H1 (cell line): Measurements from ENCODE around the gene PTPRD. TPM values are rescaled to one million over a fixed set of nuclear protein-coding genes. Genes with fewer than 3 reads are reported as not detected.

Experiments used
- CTCF ChIA-PET: fragments of 300-600 bp; sonication (Branson Sonifier 250); formaldehyde crosslinking; loops from one replicate; lab custom pipeline; 2021; ENCODE audit not compliant: partially characterized antibody; lab: Charles Lee
- POLR2A ChIA-PET: fragments of 300-600 bp; sonication (Branson Sonifier 250); formaldehyde crosslinking; loops from one replicate; lab custom pipeline; 2021; ENCODE audit warnings: inconsistent platforms; ENCODE audit not compliant: partially characterized antibody; lab: Charles Lee
- DNase-seq, 2 experiments: peaks; one replicate each; pipeline versions ENCODE4 v3.0.0 to v3.0.0-alpha.2; 2010 to 2022; ENCODE audit warnings: low spot score in 2 of 2, low read depth in 1 of 2, mixed read lengths in 1 of 2
- FAIRE-seq: peaks from 2 replicates; lab custom pipeline; 2011; peaks lifted over from hg19 to GRCh38; lab: Jason Lieb, UNC
- H2AFZ ChIP-seq: 2 replicates; pipeline ENCODE4 v1.8.1; 2012; ENCODE audit warnings: low read length, inconsistent platforms
- H2AK5ac ChIP-seq: 2 replicates; pipeline ENCODE4 v1.6.1; 2013; ENCODE audit warnings: low read depth, low read length
- H2BK120ac ChIP-seq: replicated peaks from 2 replicates; pipeline ENCODE3; 2013; ENCODE audit warnings: low read depth, low read length, inconsistent platforms
- H2BK12ac ChIP-seq: 2 replicates; pipeline ENCODE4 v1.6.1; 2013; ENCODE audit warnings: low read depth, low read length
- H2BK15ac ChIP-seq: 2 replicates; pipeline ENCODE4 v1.6.1; 2013; ENCODE audit warnings: low read length
- H2BK20ac ChIP-seq: 2 replicates; pipeline ENCODE4 v1.6.1; 2013; ENCODE audit warnings: low read length
- H2BK5ac ChIP-seq: 2 replicates; pipeline ENCODE4 v1.6.1; 2013; ENCODE audit warnings: low read depth, low read length
- H3K14ac ChIP-seq: 2 replicates; pipeline ENCODE4 v1.6.1; 2013; ENCODE audit warnings: inconsistent platforms; ENCODE audit not compliant: insufficient read length
- H3K18ac ChIP-seq: 2 replicates; pipeline ENCODE4 v1.6.1; 2013; ENCODE audit warnings: low read length; ENCODE audit errors: extremely low read depth
- H3K23ac ChIP-seq: 2 replicates; pipeline ENCODE4 v1.6.1; 2013; ENCODE audit warnings: inconsistent platforms; ENCODE audit not compliant: insufficient read length
- H3K23me2 ChIP-seq: 2 replicates; pipeline ENCODE4 v1.6.1; 2013; ENCODE audit warnings: low read depth, low read length
- H3K27ac ChIP-seq: 2 replicates; pipeline ENCODE4 v1.6.1; 2011; ENCODE audit warnings: low read depth, low read length, inconsistent platforms
- H3K27me3 ChIP-seq, 4 experiments: replicated peaks in 1 of 4; 1 replicate in 1 of 4; 2 replicates in 3 of 4; pipeline versions ENCODE4 v1.6.1 to v1.8.1; 2011 to 2013; ENCODE audit warnings: low read length in 3 of 4, mild to moderate bottlenecking in 3 of 4, inconsistent platforms in 2 of 4, mixed read lengths in 2 of 4, moderate library complexity in 1 of 4; ENCODE audit not compliant: control insufficient read depth in 3 of 4, insufficient read depth in 3 of 4; ENCODE audit errors: extremely low read depth in 1 of 4
- H3K36me3 ChIP-seq, 4 experiments: 2 replicates each; pipeline versions ENCODE4 v1.6.1 to v1.8.1; 2011 to 2013; ENCODE audit warnings: mild to moderate bottlenecking in 4 of 4, low read length in 3 of 4, moderate library complexity in 2 of 4, control low read depth in 1 of 4, inconsistent platforms in 1 of 4; ENCODE audit not compliant: insufficient read depth in 4 of 4, control insufficient read depth in 2 of 4
- H3K4ac ChIP-seq: replicated peaks from 2 replicates; pipeline ENCODE3; 2013; ENCODE audit warnings: low read length, low read depth, mixed read lengths, inconsistent platforms; ENCODE audit not compliant: insufficient read length
- H3K4me1 ChIP-seq, 4 experiments: replicated peaks in 1 of 4; 1 replicate in 1 of 4; 2 replicates in 3 of 4; pipeline versions ENCODE4 v1.6.1 to v1.8.1; 2011 to 2013; ENCODE audit warnings: low read length in 3 of 4, inconsistent platforms in 2 of 4, mixed read lengths in 1 of 4; ENCODE audit not compliant: insufficient read depth in 4 of 4, control insufficient read depth in 3 of 4
- H3K4me2 ChIP-seq, 2 experiments: 2 replicates each; pipeline versions ENCODE4 v1.6.1 to v1.8.1; 2011 to 2013; ENCODE audit warnings: low read depth in 2 of 2, low read length in 2 of 2, control low read depth in 1 of 2, inconsistent platforms in 1 of 2, mild to moderate bottlenecking in 1 of 2; ENCODE audit not compliant: insufficient read depth in 1 of 2
- H3K4me3 ChIP-seq, 4 experiments: fragments of 200-600, 300-600 bp in 1 of 4; sonication (generic), shearing (Covaris generic), sonication (Bioruptor Twin) in 1 of 4; 2 replicates each; pipeline versions ENCODE4 v1.5.1 to v1.8.1; 2011 to 2016; ENCODE audit warnings: low read length in 4 of 4, low read depth in 3 of 4, control low read depth in 2 of 4, inconsistent platforms in 2 of 4, mild to moderate bottlenecking in 2 of 4, mixed read lengths in 1 of 4, moderate library complexity in 1 of 4; ENCODE audit not compliant: insufficient read depth in 2 of 4; ENCODE audit errors: extremely low read depth in 1 of 4
- H3K56ac ChIP-seq: replicated peaks from 2 replicates; pipeline ENCODE3; 2013; ENCODE audit warnings: low read depth, mild to moderate bottlenecking, mixed read lengths, low read length, inconsistent platforms; ENCODE audit not compliant: insufficient read length
- H3K79me1 ChIP-seq: 2 replicates; pipeline ENCODE4 v1.6.1; 2013; ENCODE audit warnings: low read depth, low read length, control low read depth
- H3K79me2 ChIP-seq, 2 experiments: 2 replicates each; pipeline versions ENCODE4 v1.6.1 to v1.8.1; 2012 to 2013; ENCODE audit warnings: low read length in 2 of 2, mild to moderate bottlenecking in 2 of 2, inconsistent platforms in 1 of 2; ENCODE audit not compliant: insufficient read depth in 2 of 2, control insufficient read depth in 1 of 2
- H3K9ac ChIP-seq, 4 experiments: replicated peaks in 1 of 4; 1 replicate in 1 of 4; 2 replicates in 3 of 4; pipeline versions ENCODE4 v1.6.1 to v1.8.1; 2011 to 2013; ENCODE audit warnings: low read depth in 3 of 4, low read length in 3 of 4, control low read depth in 2 of 4, mild to moderate bottlenecking in 2 of 4, moderate library complexity in 2 of 4, inconsistent platforms in 1 of 4; ENCODE audit errors: extremely low read depth in 1 of 4
- H3K9me3 ChIP-seq, 2 experiments: 2 replicates each; pipeline versions ENCODE4 v1.6.1 to v1.8.1; 2012 to 2013; ENCODE audit warnings: mild to moderate bottlenecking in 2 of 2, moderate library complexity in 2 of 2, control low read depth in 1 of 2, inconsistent platforms in 1 of 2, low read depth in 1 of 2, low read length in 1 of 2, mixed read lengths in 1 of 2; ENCODE audit not compliant: insufficient read depth in 2 of 2
- H4K20me1 ChIP-seq, 2 experiments: replicated peaks in 1 of 2; 2 replicates each; pipeline versions ENCODE3 to v1.8.1; 2011 to 2013; ENCODE audit warnings: inconsistent platforms in 2 of 2, low read length in 2 of 2, mild to moderate bottlenecking in 1 of 2; ENCODE audit not compliant: insufficient read depth in 2 of 2, control insufficient read depth in 1 of 2
- H4K5ac ChIP-seq: 2 replicates; pipeline ENCODE4 v1.6.1; 2013; ENCODE audit warnings: low read length, low read depth, mixed read lengths, inconsistent platforms; ENCODE audit not compliant: insufficient read length
- H4K8ac ChIP-seq: 2 replicates; pipeline ENCODE4 v1.8.0; 2013; ENCODE audit warnings: mild to moderate bottlenecking, moderate library complexity, low read length, inconsistent platforms; ENCODE audit not compliant: insufficient read depth; ENCODE audit errors: extremely low read depth
- H4K91ac ChIP-seq: replicated peaks from 2 replicates; pipeline ENCODE3; 2013; ENCODE audit warnings: low read length, mixed read lengths, inconsistent platforms; ENCODE audit not compliant: insufficient read length
- CBX8 ChIP-seq: fragments of 300-800, 300-1000 bp; sonication (generic); IDR thresholded peaks from 2 replicates; pipeline ENCODE4 v1.7.1; 2016; ENCODE audit warnings: low read depth, low read length, borderline replicate concordance
- CEBPB ChIP-seq: IDR thresholded peaks from 2 replicates; pipeline ENCODE4 v1.6.1; 2012; ENCODE audit warnings: low read depth, low read length
- CTBP2 ChIP-seq: IDR thresholded peaks from 2 replicates; pipeline ENCODE4 v1.7.0; 2011; ENCODE audit warnings: borderline replicate concordance, mild to moderate bottlenecking, moderate library complexity, mixed read lengths, low read length; ENCODE audit not compliant: insufficient read depth, insufficient read length
- EP300 ChIP-seq, 2 experiments: IDR thresholded peaks; 1 replicate in 1 of 2; 2 replicates in 1 of 2; pipeline ENCODE4 v1.6.1; 2011 to 2012; ENCODE audit warnings: low read depth in 2 of 2, low read length in 2 of 2, mild to moderate bottlenecking in 2 of 2, borderline replicate concordance in 1 of 2, inconsistent platforms in 1 of 2, moderate library complexity in 1 of 2
- EZH2 ChIP-seq: fragments of 200-600 bp; sonication (generic); IDR thresholded peaks from 2 replicates; pipeline ENCODE4 v1.7.1; 2012; ENCODE audit warnings: low read depth, mild to moderate bottlenecking, moderate library complexity, low read length, inconsistent platforms; ENCODE audit not compliant: severe bottlenecking
- GTF2F1 ChIP-seq: IDR thresholded peaks from 2 replicates; pipeline ENCODE4 v1.6.1; 2012; ENCODE audit warnings: low read depth, low read length, improper control_type of control experiment, borderline replicate concordance
- JUN ChIP-seq: IDR thresholded peaks from 2 replicates; pipeline ENCODE4 v1.6.1; 2011; ENCODE audit warnings: low read depth, mild to moderate bottlenecking, improper control_type of control experiment, low read length
- JUND ChIP-seq: IDR thresholded peaks from 2 replicates; pipeline ENCODE4 v1.6.1; 2011; ENCODE audit warnings: mild to moderate bottlenecking, improper control_type of control experiment, low read length
- RFX5 ChIP-seq: IDR thresholded peaks from 2 replicates; pipeline ENCODE4 v1.6.1; 2011; ENCODE audit warnings: low read depth, low read length, improper control_type of control experiment, borderline replicate concordance
- RXRA ChIP-seq: IDR thresholded peaks from 2 replicates; pipeline ENCODE4 v1.6.1; 2011; ENCODE audit warnings: low read depth, mild to moderate bottlenecking, low read length, moderate library complexity; ENCODE audit not compliant: insufficient read depth
- SIN3A ChIP-seq, 2 experiments: IDR thresholded peaks in 1 of 2; conservative IDR thresholded peaks in 1 of 2; 2 replicates each; pipeline ENCODE4 v1.6.1; 2011 to 2012; ENCODE audit warnings: low read length in 2 of 2, improper control_type of control experiment in 1 of 2, low read depth in 1 of 2, mild to moderate bottlenecking in 1 of 2
- SIX5 ChIP-seq: IDR thresholded peaks from 2 replicates; pipeline ENCODE4 v1.6.1; 2011; ENCODE audit warnings: mild to moderate bottlenecking, low read depth, low read length
- SP4 ChIP-seq: IDR thresholded peaks from 2 replicates; pipeline ENCODE4 v1.6.1; 2012; ENCODE audit warnings: low read length, inconsistent platforms
- TEAD4 ChIP-seq: IDR thresholded peaks from 2 replicates; pipeline ENCODE4 v1.6.1; 2012; ENCODE audit warnings: low read depth, low read length, inconsistent platforms, mixed read lengths
- WGBS, 2 experiments: shearing (Covaris generic) in 1 of 2; methylation state at CpG; one replicate each; pipeline versions ENCODE4 v1.1.6 to v1.1.7; 2013 to 2015; ENCODE audit warnings: low lambda C conversion rate in 2 of 2, mixed read lengths in 2 of 2, inconsistent platforms in 1 of 2, low coverage in 1 of 2, missing lambda C conversion rate in 1 of 2; ENCODE audit not compliant: insufficient replicate concordance in 2 of 2, insufficient coverage in 1 of 2, insufficient read length in 1 of 2; ENCODE audit errors: extremely low coverage in 1 of 2, missing lambda C conversion rate in 1 of 2; 5-methylcytosine and 5-hydroxymethylcytosine counted together
- polyA plus RNA-seq, 7 experiments: library from polyadenylated mRNA; depleted of rRNA in 3 of 7; stranded (reverse) in 5 of 7; unstranded in 2 of 7; fragments of >200 nt in 5 of 7; fragments of 200-250 nt in 2 of 7; gene quantifications; 1 replicate in 5 of 7; 2 replicates in 1 of 7; 4 replicates in 1 of 7; pipeline versions ENCODE4 v1.2.1 to v1.2.3, GENCODE V29; 2011 to 2013; ENCODE audit warnings: missing spikeins in 2 of 7, mixed read lengths in 2 of 7
- total RNA-seq: library from RNA; stranded (reverse); fragmentation: NEBNext Ultra II Directional; extraction: Animal tissue kit (Norgen Biotek cat#: 25700); gene quantifications from 2 replicates; pipeline ENCODE4 v1.2.1, GENCODE V29; 2021

PTPRD gene
- total and polyA plus RNA-seq, 2 of the 8 experiments (the other 6 are each of a cell fraction or from before 2014, with no cell fraction given): 17.2 to 77.0 TPM

DNA sequence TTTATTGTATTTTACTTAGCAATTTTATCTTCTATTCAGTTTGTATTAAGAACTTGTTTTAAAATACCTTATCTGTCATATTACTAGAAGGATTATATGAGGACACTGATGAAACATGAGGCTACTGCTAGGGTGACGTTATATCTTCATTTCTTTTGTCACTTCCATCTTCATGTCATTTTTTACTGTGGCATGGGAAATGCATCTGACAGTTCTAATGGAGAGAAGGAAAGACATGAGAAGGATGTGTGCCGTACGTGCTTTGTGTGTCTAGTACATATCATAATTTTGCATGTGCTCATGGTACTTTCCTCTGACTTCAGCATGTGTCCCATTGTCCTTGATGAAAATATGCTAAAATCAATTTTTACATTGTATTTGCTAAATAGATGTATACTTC, 258.2 kb downstream of the PTPRD start:
- H3K9me3 ChIP-seq: no peaks in the 10 kb centered on the region
- H3K18ac ChIP-seq: no peak overlapping the region
- no peak overlapping the region for H2AFZ ChIP-seq
- no peaks in the 10 kb centered on the region; a peak in 1 of 7 replicates for H3K4me1 ChIP-seq
- no peaks in the 10 kb centered on the region for H3K23me2 ChIP-seq
- no peak overlapping the region for H2BK5ac ChIP-seq
- no peak overlapping the region for H3K4ac ChIP-seq
- H3K79me2 ChIP-seq: no peaks in the 10 kb centered on the region
- H3K27ac ChIP-seq: no peak overlapping the region
- no peaks in the 10 kb centered on the region for H4K20me1 ChIP-seq
- no peak overlapping the region for H3K9ac ChIP-seq
- 94% methylated on average over 3 of the region's 3 CpGs; no CpG with 5 or more reads in 1 of the 2 experiments for WGBS, 2 experiments
- no peaks in the 10 kb centered on the region for H3K27me3 ChIP-seq
- DNase-seq (no peak), FAIRE-seq (no peak)
- H2BK12ac ChIP-seq: no peak overlapping the region
- H3K4me3 ChIP-seq: no peak overlapping the region
- no peak overlapping the region for H4K91ac ChIP-seq
- no peak overlapping the region for H3K23ac ChIP-seq
- no peak overlapping the region for H3K56ac ChIP-seq
- CTCF ChIA-PET: interaction anchor here (1.0 kb wide), 1 partner anchor 1517 kb away, joined by 3 read pairs; no protein-coding TSS in a partner anchor
- H2BK15ac ChIP-seq: no peak overlapping the region
- no peak overlapping the region for H2BK20ac ChIP-seq
- no peak overlapping the region for H4K8ac ChIP-seq
- no peaks in the 10 kb centered on the region for H3K79me1 ChIP-seq
- no peaks in the 10 kb centered on the region for H3K36me3 ChIP-seq
- H4K5ac ChIP-seq: no peak overlapping the region
- H2BK120ac ChIP-seq: no peak overlapping the region
- H3K14ac ChIP-seq: no peak overlapping the region
- H3K4me2 ChIP-seq: no peak overlapping the region
- POLR2A ChIA-PET: no interaction called here
- H2AK5ac ChIP-seq: no peak overlapping the region
- TF ChIP-seq JUN: no peak
- TF ChIP-seq SP4: no peak
- no peak for TF ChIP-seq EZH2
- TF ChIP-seq CTBP2: no peak
- TF ChIP-seq JUND: no peak
- TF ChIP-seq SIN3A (conservative IDR thresholded peaks at IDR 0.05 in 1 of 2, IDR thresholded peaks at IDR 0.05 in 1 of 2; ENCODE audit: low read depth in 1 of 2, low read length in 2 of 2): no peak
- no peak for TF ChIP-seq SIX5
- no peak for TF ChIP-seq EP300 (IDR thresholded peaks at IDR 0.05; ENCODE audit: borderline replicate concordance in 1 of 2, low read depth in 2 of 2, low read length in 2 of 2)
- no peak for TF ChIP-seq RFX5
- no peak for TF ChIP-seq RXRA
- no peak for TF ChIP-seq TEAD4
- TF ChIP-seq GTF2F1: no peak
- TF ChIP-seq CEBPB: no peak
- TF ChIP-seq CBX8: no peak
